Body of pancreas (tissue), 4 donors: ENCODE results near the gene ABHD17A.

ENCODE experiments used
- CTCF ChIP-seq, 7 experiments: fragments of 450-650 bp in 4 of 7; fragments of 200-600 bp in 3 of 7; sonication (generic) in 3 of 7; IDR thresholded peaks; one replicate each; pipeline ENCODE4 v1.5.1; 2016 to 2019; ENCODE audit warnings: antibody characterized with exemption in 7 of 7
- POLR2A ChIP-seq, 3 donors: fragments of 450-650 bp; IDR thresholded peaks; one replicate each; pipeline ENCODE4 v1.6.1; 2016; ENCODE audit warnings: antibody characterized with exemption in 3 of 3, mild to moderate bottlenecking in 2 of 3

GRCh38 chr19:1889907-1890306 lies 4.6 kb upstream of the ABHD17A start:
- TF ChIP-seq CTCF (IDR thresholded peaks at IDR 0.05), result no peak
- TF ChIP-seq POLR2A (IDR thresholded peaks at IDR 0.05), result no peak
